ENCODE data around the gene UBAP1L.

UBAP1L gene

GRCh38 chr15:65052956-65053355 is 62.0 kb downstream of the UBAP1L start:
- no peak for DNase-seq (ENCODE audit: low spot score)
- TF ChIP-seq, protein P1, sequence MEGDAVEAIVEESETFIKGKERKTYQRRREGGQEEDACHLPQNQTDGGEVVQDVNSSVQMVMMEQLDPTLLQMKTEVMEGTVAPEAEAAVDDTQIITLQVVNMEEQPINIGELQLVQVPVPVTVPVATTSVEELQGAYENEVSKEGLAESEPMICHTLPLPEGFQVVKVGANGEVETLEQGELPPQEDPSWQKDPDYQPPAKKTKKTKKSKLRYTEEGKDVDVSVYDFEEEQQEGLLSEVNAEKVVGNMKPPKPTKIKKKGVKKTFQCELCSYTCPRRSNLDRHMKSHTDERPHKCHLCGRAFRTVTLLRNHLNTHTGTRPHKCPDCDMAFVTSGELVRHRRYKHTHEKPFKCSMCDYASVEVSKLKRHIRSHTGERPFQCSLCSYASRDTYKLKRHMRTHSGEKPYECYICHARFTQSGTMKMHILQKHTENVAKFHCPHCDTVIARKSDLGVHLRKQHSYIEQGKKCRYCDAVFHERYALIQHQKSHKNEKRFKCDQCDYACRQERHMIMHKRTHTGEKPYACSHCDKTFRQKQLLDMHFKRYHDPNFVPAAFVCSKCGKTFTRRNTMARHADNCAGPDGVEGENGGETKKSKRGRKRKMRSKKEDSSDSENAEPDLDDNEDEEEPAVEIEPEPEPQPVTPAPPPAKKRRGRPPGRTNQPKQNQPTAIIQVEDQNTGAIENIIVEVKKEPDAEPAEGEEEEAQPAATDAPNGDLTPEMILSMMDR (IDR thresholded peaks at IDR 0.05; ENCODE audit: extremely low read depth, missing control alignments), result no peak

DNA sequence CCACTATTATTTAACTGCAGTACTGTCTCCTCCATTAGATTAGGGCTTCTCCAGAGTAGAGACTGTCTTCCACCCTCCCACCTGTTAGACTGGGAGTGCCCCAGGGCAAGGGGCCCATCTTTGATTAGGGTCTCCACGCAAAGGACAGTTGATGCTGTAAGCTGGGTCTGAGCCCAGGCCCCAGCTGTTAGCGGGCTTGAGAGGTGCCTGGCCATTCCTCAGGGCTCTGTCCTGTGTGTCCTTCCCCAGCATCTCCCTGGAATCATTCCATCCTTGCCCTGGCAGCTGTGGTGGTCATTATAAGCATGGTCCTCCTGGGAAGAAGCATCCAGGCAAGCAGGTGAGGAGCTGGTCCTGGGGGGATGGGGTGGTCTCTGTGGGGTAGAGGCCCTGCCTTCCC is 63.7 kb downstream of the UBAP1L start:
- TF ChIP-seq, protein P1 (IDR thresholded peaks at IDR 0.05; ENCODE audit: extremely low read depth, missing control alignments), result no peak
- DNase-seq (ENCODE audit: low spot score), result no peak

- no peak for DNase-seq (ENCODE audit: low spot score)
- TF ChIP-seq, protein P1 (IDR thresholded peaks at IDR 0.05; ENCODE audit: extremely low read depth, missing control alignments), result no peak
Measured at GRCh38 chr15:65050270-65050669, 64.7 kb downstream of the UBAP1L start.

DNA sequence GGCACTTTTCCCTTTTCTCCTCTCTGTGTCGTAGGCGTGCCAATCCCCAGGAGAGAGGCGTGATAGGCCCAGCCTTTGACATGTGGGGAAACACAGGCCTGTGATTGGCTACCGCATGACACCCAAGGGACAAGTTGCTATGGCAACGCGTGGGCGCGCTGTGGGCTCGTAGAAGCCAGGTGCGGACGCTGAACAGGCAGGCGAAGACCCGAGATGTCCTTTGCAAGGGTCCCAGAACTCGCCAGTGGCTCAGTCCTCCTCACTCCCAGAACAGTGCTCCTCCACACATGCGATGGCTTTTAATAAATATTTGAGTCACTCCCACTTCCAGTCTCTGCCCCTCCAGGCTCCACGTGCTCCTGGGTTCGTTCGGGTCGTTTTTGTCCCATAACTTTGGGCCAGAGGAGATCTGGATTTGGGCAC is 65.6 kb downstream of the UBAP1L start:
- TF ChIP-seq, protein P1 (IDR thresholded peaks at IDR 0.05; ENCODE audit: extremely low read depth, missing control alignments), result no peak
- DNase-seq (ENCODE audit: low spot score), result peak; percentile 95

GRCh38 chr15:65048241-65048640 is 66.8 kb downstream of the UBAP1L start:
- TF ChIP-seq, protein P1 (IDR thresholded peaks at IDR 0.05; ENCODE audit: extremely low read depth, missing control alignments), result no peak
- no peak for DNase-seq (ENCODE audit: low spot score)

GRCh38 chr15:65044724-65045481 is 70.1 kb downstream of the UBAP1L start, which contains the start of gene SLC51B:
TSS of gene SLC51B (plus strand) at chr15:65045387. CDS start at chr15:65050005, 4,618 bp downstream.
- no peak for DNase-seq (ENCODE audit: low spot score)
- TF ChIP-seq, protein P1 (IDR thresholded peaks at IDR 0.05; ENCODE audit: extremely low read depth, missing control alignments), result no peak

DNA sequence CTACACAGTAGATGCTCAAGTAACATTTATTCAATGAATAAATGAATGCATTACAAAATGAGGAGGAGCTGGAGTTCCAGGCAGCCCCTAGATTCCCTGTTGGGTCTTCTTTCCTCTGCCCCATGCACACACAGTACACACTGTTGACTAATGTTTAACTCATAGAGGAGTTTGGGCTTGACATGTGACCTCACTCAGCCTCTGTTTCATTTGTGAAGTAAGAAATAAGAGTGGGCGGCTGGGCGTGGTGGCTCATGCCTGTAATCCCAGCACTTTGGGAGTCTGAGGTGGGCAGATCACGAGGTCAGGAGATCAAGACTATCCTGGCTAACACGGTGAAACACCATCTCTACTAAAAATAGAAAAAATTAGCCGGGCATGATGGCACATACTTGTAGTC is 70.8 kb downstream of the UBAP1L start:
- DNase-seq (ENCODE audit: low spot score), result peak; percentile 37

Data from GM20000 (cell line).